H9 (cell line): Measurements from ENCODE around the gene ONECUT3. TPM values are rescaled to one million over a fixed set of nuclear protein-coding genes. Genes with fewer than 3 reads are reported as not detected.

Experiments used
- DNase-seq: peaks from one replicate; pipeline ENCODE4 v3.0.0-alpha.2; 2017
- H2AFZ ChIP-seq: one replicate; pipeline ENCODE4 v1.6.1; 2013; ENCODE audit warnings: mild to moderate bottlenecking, low read length, control low read depth, moderate library complexity
- H2AK5ac ChIP-seq: 2 replicates; pipeline ENCODE4 v1.6.1; 2013; ENCODE audit warnings: low read length, control low read depth, mixed read lengths; ENCODE audit not compliant: insufficient read length
- H2BK120ac ChIP-seq: one replicate; pipeline ENCODE4 v1.6.1; 2013; ENCODE audit warnings: low read depth, mild to moderate bottlenecking, low read length, control low read depth, inconsistent platforms; ENCODE audit not compliant: poor library complexity, severe bottlenecking
- H2BK12ac ChIP-seq: 2 replicates; pipeline ENCODE4 v1.6.1; 2013; ENCODE audit warnings: low read length, control low read depth, mixed read lengths, low read depth; ENCODE audit not compliant: insufficient read length
- H2BK15ac ChIP-seq: 2 replicates; pipeline ENCODE4 v1.6.1; 2013; ENCODE audit warnings: low read depth, low read length, control low read depth
- H2BK20ac ChIP-seq: one replicate; pipeline ENCODE4 v1.6.1; 2013; ENCODE audit warnings: low read depth, mild to moderate bottlenecking, low read length, control low read depth, inconsistent platforms; ENCODE audit not compliant: poor library complexity, severe bottlenecking
- H2BK5ac ChIP-seq: 2 replicates; pipeline ENCODE4 v1.6.1; 2013; ENCODE audit warnings: low read length, control low read depth, mixed read lengths; ENCODE audit not compliant: insufficient read length
- H3K14ac ChIP-seq: 2 replicates; pipeline ENCODE4 v1.6.1; 2013; ENCODE audit warnings: low read length, control low read depth; ENCODE audit not compliant: insufficient read depth
- H3K18ac ChIP-seq: 2 replicates; pipeline ENCODE4 v1.6.1; 2013; ENCODE audit warnings: low read depth, mild to moderate bottlenecking, mixed read lengths, low read length, control low read depth; ENCODE audit not compliant: insufficient read length
- H3K23ac ChIP-seq: 2 replicates; pipeline ENCODE4 v1.6.1; 2013; ENCODE audit warnings: low read length, control low read depth, mixed read lengths, low read depth; ENCODE audit not compliant: insufficient read length
- H3K23me2 ChIP-seq: 2 replicates; pipeline ENCODE4 v1.6.1; 2013; ENCODE audit warnings: low read depth, mild to moderate bottlenecking, mixed read lengths, low read length, control low read depth; ENCODE audit not compliant: insufficient read length, poor library complexity, severe bottlenecking
- H3K27ac ChIP-seq: 2 replicates; pipeline ENCODE4 v1.5.1; 2013; ENCODE audit warnings: low read length, control low read depth, mixed read lengths, low read depth; ENCODE audit not compliant: insufficient read length
- H3K27me3 ChIP-seq: 2 replicates; pipeline ENCODE4 v1.6.1; 2013; ENCODE audit warnings: low read length, control low read depth, inconsistent platforms; ENCODE audit not compliant: insufficient read depth
- H3K4ac ChIP-seq: 2 replicates; pipeline ENCODE4 v1.6.1; 2013; ENCODE audit warnings: low read depth, mild to moderate bottlenecking, control low read depth, inconsistent platforms, low read length, moderate library complexity
- H3K4me1 ChIP-seq: 2 replicates; pipeline ENCODE4 v1.6.1; 2013; ENCODE audit warnings: low read length, control low read depth, inconsistent platforms; ENCODE audit not compliant: insufficient read depth
- H3K4me2 ChIP-seq: 2 replicates; pipeline ENCODE4 v1.6.1; 2013; ENCODE audit warnings: low read length, control low read depth, mixed read lengths; ENCODE audit not compliant: insufficient read length, insufficient read depth
- H3K56ac ChIP-seq: 2 replicates; pipeline ENCODE4 v1.6.1; 2013; ENCODE audit warnings: low read depth, mild to moderate bottlenecking, mixed read lengths, low read length, control low read depth; ENCODE audit not compliant: insufficient read length
- H3K79me1 ChIP-seq: 2 replicates; pipeline ENCODE4 v1.6.1; 2013; ENCODE audit warnings: low read depth, mild to moderate bottlenecking, moderate library complexity, low read length, control low read depth, inconsistent platforms; ENCODE audit not compliant: insufficient read depth, poor library complexity, severe bottlenecking
- H3K79me2 ChIP-seq: 2 replicates; pipeline ENCODE4 v1.6.1; 2013; ENCODE audit warnings: low read length, control low read depth, inconsistent platforms; ENCODE audit not compliant: insufficient read depth
- H3K9ac ChIP-seq: 2 replicates; pipeline ENCODE4 v1.6.1; 2013; ENCODE audit warnings: low read length, control low read depth, mixed read lengths; ENCODE audit not compliant: insufficient read length; ENCODE audit errors: extremely low read depth
- H3K9me3 ChIP-seq: one replicate; pipeline ENCODE4 v1.6.1; 2013; ENCODE audit warnings: low read depth, low read length, inconsistent platforms; ENCODE audit not compliant: control insufficient read depth
- H3T11ph ChIP-seq: one replicate; pipeline ENCODE4 v1.6.1; 2013; ENCODE audit warnings: mild to moderate bottlenecking, low read length, control low read depth, inconsistent platforms
- H4K20me1 ChIP-seq: one replicate; pipeline ENCODE4 v1.6.1; 2013; ENCODE audit not compliant: control insufficient read depth, insufficient read length, insufficient read depth
- H4K5ac ChIP-seq: 2 replicates; pipeline ENCODE4 v1.6.1; 2013; ENCODE audit warnings: low read depth, mild to moderate bottlenecking, mixed read lengths, low read length, control low read depth; ENCODE audit not compliant: insufficient read length
- H4K8ac ChIP-seq: replicated peaks from 2 replicates; pipeline ENCODE4 v1.6.1; 2013; ENCODE audit warnings: low read length, control low read depth, mixed read lengths, low read depth; ENCODE audit not compliant: insufficient read length
- H4K91ac ChIP-seq: 2 replicates; pipeline ENCODE4 v1.6.1; 2013; ENCODE audit warnings: low read depth, mild to moderate bottlenecking, moderate library complexity, mixed read lengths, low read length, control low read depth; ENCODE audit not compliant: insufficient read length
- H3K27ac Mint-ChIP-seq, 3 experiments: 2 replicates in 2 of 3; 3 replicates in 1 of 3; pipeline ENCODE4 v1.8.0; 2020 to 2021; ENCODE audit warnings: mixed read lengths in 3 of 3, mild to moderate bottlenecking in 1 of 3, moderate library complexity in 1 of 3
- H3K27me3 Mint-ChIP-seq: 2 replicates; pipeline ENCODE4 v1.8.0; 2021; ENCODE audit warnings: low read depth, mild to moderate bottlenecking, moderate library complexity, mixed read lengths
- H3K36me3 Mint-ChIP-seq, 3 experiments: 2 replicates in 2 of 3; 3 replicates in 1 of 3; pipeline ENCODE4 v1.8.0; 2020 to 2021; ENCODE audit warnings: low read depth in 3 of 3, mixed read lengths in 3 of 3; ENCODE audit not compliant: insufficient read depth in 1 of 3
- H3K4me1 Mint-ChIP-seq, 2 experiments: 2 replicates each; pipeline ENCODE4 v1.8.0; 2020; ENCODE audit warnings: mixed read lengths in 2 of 2
- H3K4me3 Mint-ChIP-seq, 2 experiments: 2 replicates in 1 of 2; 3 replicates in 1 of 2; pipeline ENCODE4 v1.8.0; 2020 to 2021; ENCODE audit warnings: mild to moderate bottlenecking in 2 of 2, mixed read lengths in 2 of 2, moderate library complexity in 1 of 2
- H3K9me3 Mint-ChIP-seq, 2 experiments: 2 replicates in 1 of 2; 3 replicates in 1 of 2; pipeline ENCODE4 v1.8.0; 2020; ENCODE audit warnings: mild to moderate bottlenecking in 2 of 2, mixed read lengths in 2 of 2, moderate library complexity in 1 of 2
- WGBS: extraction: QIAGEN DNeasy Blood & Tissue Kit; methylation state at CpG from one replicate; pipeline ENCODE4 v1.1.7; 2013; ENCODE audit warnings: missing lambda C conversion rate, low lambda C conversion rate, mixed read lengths; ENCODE audit not compliant: insufficient read length; ENCODE audit errors: extremely low coverage; 5-methylcytosine and 5-hydroxymethylcytosine counted together
- total RNA-seq: library from RNA; stranded (reverse); gene quantifications from 2 replicates; pipeline ENCODE4 v1.2.1, GENCODE V29; 2021
- TF ChIP-seq, protein P1 (sequence below): fragments of 200-600 bp; sonication (generic); conservative IDR thresholded peaks from 3 replicates; pipeline ENCODE4 v1.8.0; 2021; ENCODE audit warnings: antibody characterized with exemption, mild to moderate bottlenecking

The ONECUT3 gene
- total RNA-seq, 1 experiment from 2014 or later: 0.04 TPM

GRCh38 chr19:1790054-1790792 lies 36.9 kb downstream of the ONECUT3 start:
- H3K27ac ChIP-seq: no peak overlapping the region
- H4K91ac ChIP-seq: no peak overlapping the region
- no peak overlapping the region for H2BK5ac ChIP-seq
- H3K9me3 Mint-ChIP-seq: peaks cover 3 to 8% of the 10 kb centered on the region in 2 experiments; a peak in 3 of 5 replicates
- H3K79me2 ChIP-seq: no peaks in the 10 kb centered on the region
- H3T11ph ChIP-seq: no peak overlapping the region
- H3K9ac ChIP-seq: no peak overlapping the region
- H3K4ac ChIP-seq: no peak overlapping the region
- H2AK5ac ChIP-seq: no peak overlapping the region
- H3K27ac Mint-ChIP-seq: peak overlapping the region in 1 of 3 experiments; percentile 73; a peak in 2 of 7 replicates
- H2BK120ac ChIP-seq: no peak overlapping the region
- H2BK20ac ChIP-seq: no peak overlapping the region
- H3K4me1 Mint-ChIP-seq: peaks cover 7 to 8% of the 10 kb centered on the region in 2 experiments
- H4K5ac ChIP-seq: no peak overlapping the region
- H2AFZ ChIP-seq: no peak overlapping the region
- no peaks in the 10 kb centered on the region for H3K9me3 ChIP-seq
- TF ChIP-seq, protein P1, sequence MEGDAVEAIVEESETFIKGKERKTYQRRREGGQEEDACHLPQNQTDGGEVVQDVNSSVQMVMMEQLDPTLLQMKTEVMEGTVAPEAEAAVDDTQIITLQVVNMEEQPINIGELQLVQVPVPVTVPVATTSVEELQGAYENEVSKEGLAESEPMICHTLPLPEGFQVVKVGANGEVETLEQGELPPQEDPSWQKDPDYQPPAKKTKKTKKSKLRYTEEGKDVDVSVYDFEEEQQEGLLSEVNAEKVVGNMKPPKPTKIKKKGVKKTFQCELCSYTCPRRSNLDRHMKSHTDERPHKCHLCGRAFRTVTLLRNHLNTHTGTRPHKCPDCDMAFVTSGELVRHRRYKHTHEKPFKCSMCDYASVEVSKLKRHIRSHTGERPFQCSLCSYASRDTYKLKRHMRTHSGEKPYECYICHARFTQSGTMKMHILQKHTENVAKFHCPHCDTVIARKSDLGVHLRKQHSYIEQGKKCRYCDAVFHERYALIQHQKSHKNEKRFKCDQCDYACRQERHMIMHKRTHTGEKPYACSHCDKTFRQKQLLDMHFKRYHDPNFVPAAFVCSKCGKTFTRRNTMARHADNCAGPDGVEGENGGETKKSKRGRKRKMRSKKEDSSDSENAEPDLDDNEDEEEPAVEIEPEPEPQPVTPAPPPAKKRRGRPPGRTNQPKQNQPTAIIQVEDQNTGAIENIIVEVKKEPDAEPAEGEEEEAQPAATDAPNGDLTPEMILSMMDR: no peak
- H4K8ac ChIP-seq: no peak overlapping the region
- no peaks in the 10 kb centered on the region for H3K27me3 ChIP-seq
- no peak overlapping the region for H3K14ac ChIP-seq
- H4K20me1 ChIP-seq: no peaks in the 10 kb centered on the region
- no peak overlapping the region for H3K56ac ChIP-seq
- H3K18ac ChIP-seq: peak overlapping the region; percentile 50
- H3K4me2 ChIP-seq: peak overlapping the region; percentile 46
- no peak overlapping the region for H2BK12ac ChIP-seq
- no peaks in the 10 kb centered on the region; a peak in 1 of 7 replicates for H3K36me3 Mint-ChIP-seq
- no peak overlapping the region for H3K23ac ChIP-seq
- no peak overlapping the region for H2BK15ac ChIP-seq
- H3K4me3 Mint-ChIP-seq: peak overlapping the region; percentile 55 to 71
- H3K79me1 ChIP-seq: no peaks in the 10 kb centered on the region
- WGBS: no CpG with 5 or more reads among the region's 7 CpGs
- peaks cover 3% of the 10 kb centered on the region for H3K23me2 ChIP-seq
- H3K27me3 Mint-ChIP-seq: peaks cover 25% of the 10 kb centered on the region
- H3K4me1 ChIP-seq: 0 out of 2 replicates have a peak, but pooled peaks cover 2% of the 10 kb centered on the region
- DNase-seq: no peak
